Endodermal cell (in vitro differentiated cells): ENCODE measurements around the gene PCBP3. TPM values are rescaled to one million over a fixed set of nuclear protein-coding genes. Genes with fewer than 3 reads are reported as not detected.

Experiments
- DNase-seq: peaks from one replicate; pipeline ENCODE4 v3.0.0-alpha.2; 2017
- H3K27ac ChIP-seq: 2 replicates; pipeline ENCODE4 v1.5.1; 2013; ENCODE audit warnings: mild to moderate bottlenecking, low read depth, low read length, moderate library complexity
- H3K27me3 ChIP-seq: 2 replicates; pipeline ENCODE4 v1.6.1; 2013; ENCODE audit warnings: mild to moderate bottlenecking, low read length, moderate library complexity; ENCODE audit not compliant: insufficient read depth, control insufficient read depth, poor library complexity, severe bottlenecking
- H3K36me3 ChIP-seq: 2 replicates; pipeline ENCODE4 v1.7.0; 2013; ENCODE audit warnings: mild to moderate bottlenecking, low read length, moderate library complexity; ENCODE audit not compliant: control insufficient read depth, insufficient read depth
- H3K4me1 ChIP-seq: one replicate; pipeline ENCODE4 v1.7.0; 2013; ENCODE audit warnings: low read length; ENCODE audit not compliant: control insufficient read depth, insufficient read depth
- H3K4me3 ChIP-seq: 2 replicates; pipeline ENCODE4 v1.5.1; 2013; ENCODE audit warnings: mild to moderate bottlenecking, low read length, moderate library complexity
- H3K9ac ChIP-seq: 2 replicates; pipeline ENCODE4 v1.6.1; 2013; ENCODE audit warnings: mild to moderate bottlenecking, low read length, moderate library complexity; ENCODE audit not compliant: poor library complexity, severe bottlenecking; ENCODE audit errors: extremely low read depth
- H3K9me3 ChIP-seq: 2 replicates; pipeline ENCODE4 v1.6.1; 2013; ENCODE audit warnings: mild to moderate bottlenecking, low read length, moderate library complexity; ENCODE audit not compliant: control insufficient read depth
- H3K27ac Mint-ChIP-seq: 2 replicates; pipeline ENCODE4 v1.8.0; 2020; ENCODE audit warnings: mixed read lengths
- H3K27me3 Mint-ChIP-seq: 2 replicates; pipeline ENCODE4 v1.8.0; 2021; ENCODE audit warnings: mild to moderate bottlenecking, mixed read lengths; ENCODE audit not compliant: insufficient read depth
- H3K36me3 Mint-ChIP-seq: 2 replicates; pipeline ENCODE4 v1.8.0; 2020; ENCODE audit warnings: low read depth, mixed read lengths
- H3K4me1 Mint-ChIP-seq: 2 replicates; pipeline ENCODE4 v1.8.0; 2020; ENCODE audit warnings: mixed read lengths
- H3K4me3 Mint-ChIP-seq: 2 replicates; pipeline ENCODE4 v1.8.0; 2020; ENCODE audit warnings: mild to moderate bottlenecking, moderate library complexity, mixed read lengths
- H3K9me3 Mint-ChIP-seq: 2 replicates; pipeline ENCODE4 v1.8.0; 2020; ENCODE audit warnings: mild to moderate bottlenecking, mixed read lengths
- CTCF ChIP-seq: fragments of 200-600 bp; sonication (generic); conservative IDR thresholded peaks from 2 replicates; pipeline ENCODE4 v1.5.0; 2021; ENCODE audit warnings: antibody characterized with exemption, mild to moderate bottlenecking
- WGBS, 2 experiments: methylation state at CpG; one replicate each; pipeline versions ENCODE4 v1.1.5 to v1.1.7; 2013; ENCODE audit warnings: missing lambda C conversion rate in 2 of 2, mixed read lengths in 1 of 2; ENCODE audit not compliant: insufficient coverage in 1 of 2, insufficient read length in 1 of 2; 5-methylcytosine and 5-hydroxymethylcytosine counted together
- total RNA-seq, 2 donors: library from RNA; stranded (reverse); fragmentation: NEBNext Ultra II Directional in 1 of 2; extraction: Animal tissue kit (Norgen Biotek cat#: 25700) in 1 of 2; gene quantifications; 2 replicates in 1 of 2; 3 replicates in 1 of 2; pipeline ENCODE4 v1.2.1, GENCODE V29; 2021

The PCBP3 gene
- total RNA-seq, 2 donors from 2014 or later: 2.1 to 10.6 TPM

- Mint-ChIP-seq H3K4me3 (no peak overlapping the region), H3K27me3 (no peaks in the 10 kb centered on the region), H3K27ac (no peak overlapping the region), H3K36me3 (peaks cover 24% of the 10 kb centered on the region), H3K9me3 (no peaks in the 10 kb centered on the region), H3K4me1 (no peaks in the 10 kb centered on the region)
- H3K4me3 ChIP-seq: no peak overlapping the region
- peaks cover 17% of the 10 kb centered on the region for H3K36me3 ChIP-seq
- H3K27ac ChIP-seq: no peak overlapping the region
- TF ChIP-seq CTCF: no peak
- no peaks in the 10 kb centered on the region for H3K4me1 ChIP-seq
- no peaks in the 10 kb centered on the region for H3K27me3 ChIP-seq
- no peak for DNase-seq
- 95 to 98% methylated on average over 23 to 29 of the region's 29 CpGs for whole genome bisulfite sequencing, 2 experiments
- H3K9me3 ChIP-seq: no peaks in the 10 kb centered on the region
- H3K9ac ChIP-seq: no peak overlapping the region
These were observed 343.7 kb downstream of the PCBP3 start for GRCh38 chr21:45987121-45987711.

GRCh38 chr21:45988366-45989347, 345.1 kb downstream of the PCBP3 start:
- Histone ChIP-seq H3K27ac (no peak overlapping the region), H3K4me1 (no peaks in the 10 kb centered on the region), H3K27me3 (no peaks in the 10 kb centered on the region), H3K4me3 (no peak overlapping the region), H3K36me3 (peaks cover 17% of the 10 kb centered on the region), H3K9ac (no peak overlapping the region), H3K9me3 (no peaks in the 10 kb centered on the region)
- no peak for DNase-seq
- peaks cover 24% of the 10 kb centered on the region for H3K36me3 Mint-ChIP-seq
- H3K27me3 Mint-ChIP-seq: no peaks in the 10 kb centered on the region
- TF ChIP-seq CTCF: no peak
- no peak overlapping the region for H3K4me3 Mint-ChIP-seq
- H3K9me3 Mint-ChIP-seq: no peaks in the 10 kb centered on the region
- H3K4me1 Mint-ChIP-seq: no peaks in the 10 kb centered on the region
- H3K27ac Mint-ChIP-seq: no peak overlapping the region
- WGBS, 2 experiments: 92% methylated on average over 13 to 29 of the region's 36 CpGs

- Mint-ChIP-seq H3K9me3 (no peaks in the 10 kb centered on the region), H3K4me3 (no peak overlapping the region), H3K27me3 (no peaks in the 10 kb centered on the region), H3K4me1 (no peaks in the 10 kb centered on the region), H3K27ac (no peak overlapping the region), H3K36me3 (peaks cover 21% of the 10 kb centered on the region)
- TF ChIP-seq CTCF: no peak
- Histone ChIP-seq H3K9me3 (no peaks in the 10 kb centered on the region), H3K27ac (no peak overlapping the region), H3K27me3 (no peaks in the 10 kb centered on the region), H3K4me1 (no peaks in the 10 kb centered on the region), H3K9ac (no peak overlapping the region), H3K36me3 (peaks cover 11% of the 10 kb centered on the region), H3K4me3 (no peak overlapping the region)
- no peak for DNase-seq
- 96 to 100% methylated on average over 7 to 31 of the region's 32 CpGs for WGBS, 2 experiments
These were observed 346.0 kb downstream of the PCBP3 start for GRCh38 chr21:45989355-45990048.
